GM19324 (cell line): ENCODE measurements around the gene GPR78.
"Not testable (repeated sequence)": the region's sequence is repeated elsewhere in the genome, so short reads cannot be mapped to it uniquely, and the experiment has no call there.

Experiments
- ATAC-seq: cut with Tn5 transposase; IDR thresholded peaks from one replicate; pipeline ENCODE4 v1.9.1; 2021; ENCODE audit warnings: mild to moderate bottlenecking, moderate library complexity; ENCODE audit not compliant: unreplicated experiment, low FRiP score

Gene GPR78

GRCh38 chr4:8614365-8615193 is 34.4 kb downstream of the GPR78 start:
- ATAC-seq, result no peak

GRCh38 chr4:8615366-8615765 is 35.2 kb downstream of the GPR78 start:
- ATAC-seq, result no peak

DNA sequence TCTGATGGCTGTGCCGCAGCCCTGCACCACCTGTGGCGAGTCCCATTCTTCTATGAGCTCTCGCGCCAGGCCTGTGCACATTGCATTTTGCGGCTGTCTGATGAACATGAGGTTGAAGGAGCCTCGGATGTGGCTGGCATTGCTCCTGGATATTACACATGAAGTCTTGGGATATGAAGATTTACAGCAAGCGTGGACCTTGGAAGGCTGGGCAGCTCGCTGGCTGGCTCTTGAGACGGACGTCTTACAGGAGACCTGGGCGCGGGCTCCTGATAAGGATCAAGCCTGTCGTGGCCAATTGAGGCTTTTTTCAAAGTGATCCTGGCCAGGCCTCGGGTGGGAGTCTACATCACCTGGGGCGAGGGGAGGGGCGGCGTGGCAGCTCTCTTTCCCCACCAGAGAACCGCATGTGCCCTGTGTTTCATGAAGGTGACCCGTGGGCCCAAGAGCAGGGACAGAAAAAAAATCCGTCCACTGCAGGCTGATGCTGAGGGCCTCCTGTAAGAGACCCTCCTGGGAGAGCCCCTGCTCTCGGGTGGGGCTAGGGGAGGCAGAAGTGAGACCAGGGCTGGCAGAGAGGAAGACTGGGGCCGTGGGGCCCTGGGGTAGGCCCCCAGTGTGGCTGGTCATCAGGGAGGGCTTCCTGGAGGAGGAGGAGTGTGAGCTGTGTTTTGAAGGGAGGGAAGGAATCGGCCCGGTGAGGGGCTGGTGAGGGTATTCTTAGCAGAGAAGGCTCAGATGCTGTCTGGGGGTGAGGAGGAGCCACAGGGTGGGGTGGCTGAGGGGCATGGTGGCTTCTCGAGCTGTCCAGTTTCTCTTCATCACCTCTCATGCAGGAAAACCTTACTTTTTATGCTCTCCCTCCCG is 36.0 kb downstream of the GPR78 start:
- no peak for ATAC-seq

DNA sequence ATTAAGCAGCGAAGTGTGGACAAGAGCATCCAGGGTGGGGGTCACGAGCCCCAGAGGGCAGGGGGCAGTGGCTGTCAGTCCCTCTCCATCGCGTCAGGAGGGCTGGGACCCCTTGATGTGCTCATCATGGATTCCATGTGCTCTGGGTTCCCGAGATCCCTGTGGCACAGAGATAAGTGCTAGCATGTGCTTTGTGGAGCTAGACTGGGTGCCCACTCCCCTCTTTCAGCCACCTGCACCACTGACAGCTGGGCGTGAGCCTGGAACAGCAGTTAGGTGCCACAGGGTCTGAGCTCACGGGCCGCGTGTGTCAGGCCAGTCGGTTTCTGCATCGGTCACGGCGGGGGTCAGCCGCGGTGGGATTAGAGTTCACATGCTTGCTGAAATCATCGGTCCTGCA is 36.6 kb downstream of the GPR78 start:
- no peak for ATAC-seq

GRCh38 chr4:8617486-8618040 is 37.4 kb downstream of the GPR78 start:
- no peak for ATAC-seq

DNA sequence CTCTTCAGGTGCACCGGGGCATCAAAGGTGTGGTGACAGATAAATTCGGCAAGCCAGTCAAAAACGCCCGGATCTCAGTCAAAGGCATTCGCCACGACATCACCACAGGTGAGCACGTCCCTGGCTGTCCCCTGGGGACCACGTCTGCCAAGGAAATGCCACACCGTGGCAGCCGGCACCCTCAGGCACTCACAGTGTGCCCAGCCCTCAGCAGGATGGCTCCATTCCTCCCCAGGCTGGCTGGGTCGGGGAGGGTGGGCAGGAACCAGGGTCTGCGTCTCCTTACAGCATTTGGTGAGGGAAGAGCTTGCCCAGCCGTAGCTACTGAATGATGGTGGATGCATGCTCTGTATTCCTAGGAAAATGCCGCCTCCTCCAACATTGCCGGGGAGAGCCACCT is 38.2 kb downstream of the GPR78 start:
- no peak for ATAC-seq

GRCh38 chr4:8618961-8619720 is 38.9 kb downstream of the GPR78 start:
- no peak for ATAC-seq

GRCh38 chr4:8621135-8621534 is 40.9 kb downstream of the GPR78 start:
- ATAC-seq, result not testable (repeated sequence)

- not testable (repeated sequence) for ATAC-seq
Measured at GRCh38 chr4:8624601-8625272, 44.5 kb downstream of the GPR78 start.

GRCh38 chr4:8630240-8630905 is 50.2 kb downstream of the GPR78 start:
- ATAC-seq, result not testable (repeated sequence)

- ATAC-seq, result not testable (repeated sequence)
Measured at GRCh38 chr4:8631896-8632295, 51.7 kb downstream of the GPR78 start.

DNA sequence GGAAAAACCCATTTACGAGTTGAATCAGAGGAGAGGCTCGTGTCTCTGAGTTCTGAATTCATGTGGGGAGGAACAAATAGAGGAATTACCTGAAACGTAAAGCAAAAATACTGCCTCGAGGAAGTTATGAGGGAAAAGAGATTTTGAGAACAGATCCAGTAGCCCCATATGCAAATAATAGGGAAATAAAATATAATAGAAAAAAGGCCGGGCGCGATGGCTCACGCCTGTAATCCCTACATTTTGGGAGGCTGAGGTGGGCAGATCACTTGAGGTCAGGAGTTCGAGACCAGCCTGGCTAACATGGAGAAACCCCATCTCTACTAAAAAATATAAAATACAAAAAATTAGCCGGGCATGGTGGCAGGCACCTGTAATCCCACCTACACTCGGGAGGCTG is 54.6 kb downstream of the GPR78 start:
- not testable (repeated sequence) for ATAC-seq

GRCh38 chr4:8635897-8636554 is 55.8 kb downstream of the GPR78 start:
- ATAC-seq, result not testable (repeated sequence)
